ENCODE measurements around the gene SH3RF2. TPM values are rescaled to one million over a fixed set of nuclear protein-coding genes. Genes with fewer than 3 reads are reported as not detected.

Gene SH3RF2
- total and polyA plus RNA-seq, 2 of the 13 experiments (the other 11 are each of a cell fraction or from before 2014, with no cell fraction given): 2.6 to 3.7 TPM

- TF ChIP-seq ZNF790 (CRISPR knock-in tag; IDR thresholded peaks at IDR 0.05; ENCODE audit: borderline replicate concordance) (no peak), ZNF747 (CRISPR knock-in tag; IDR thresholded peaks at IDR 0.05; ENCODE audit: borderline replicate concordance) (0 out of 2 replicates have a peak, but pooled peaks have one; percentile 31), ISL2 (CRISPR knock-in tag; IDR thresholded peaks at IDR 0.05) (no peak), ZNF724P (CRISPR knock-in tag; IDR thresholded peaks at IDR 0.05; ENCODE audit: borderline replicate concordance) (no peak), PCBP1 (IDR thresholded peaks at IDR 0.05; ENCODE audit: borderline replicate concordance, low read depth, low read length) (no peak), ZNF891 (CRISPR knock-in tag; IDR thresholded peaks at IDR 0.05) (no peak), TRAFD1 (CRISPR knock-in tag; IDR thresholded peaks at IDR 0.05; ENCODE audit: borderline replicate concordance) (no peak), MIER3 (CRISPR knock-in tag; IDR thresholded peaks at IDR 0.05; ENCODE audit: borderline replicate concordance) (no peak), ZNF678 (CRISPR knock-in tag; IDR thresholded peaks at IDR 0.05) (no peak), POGZ (CRISPR knock-in tag; IDR thresholded peaks at IDR 0.05) (no peak), HNRNPH1 (optimal IDR thresholded peaks at IDR 0.05; ENCODE audit: low read depth, low read length) (no peak), ARID4A (CRISPR knock-in tag; IDR thresholded peaks at IDR 0.05; ENCODE audit: borderline replicate concordance) (no peak)
Measured at GRCh38 chr5:146048994-146049703, 112.8 kb downstream of the SH3RF2 start (continued).
